ENCODE data around the gene ZNF326.

DNA sequence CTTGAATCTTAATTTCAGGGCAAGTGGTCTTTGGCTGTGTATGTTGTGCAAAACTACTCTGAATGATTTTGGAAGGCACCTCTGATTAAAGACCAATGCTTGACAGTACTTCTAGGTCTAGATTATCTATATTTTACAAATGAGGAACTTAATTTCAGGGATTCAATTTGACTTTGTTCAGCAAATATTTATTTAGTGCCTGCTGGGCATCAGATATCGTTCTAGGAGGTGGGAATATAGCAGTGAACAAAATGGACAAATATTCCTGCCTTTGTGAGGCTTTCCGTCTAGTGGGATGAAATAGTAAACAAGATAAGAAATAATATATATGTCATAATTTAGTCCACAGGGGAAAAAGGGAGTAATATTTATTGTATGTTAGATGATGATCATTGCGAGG is 4.7 kb downstream of the ZNF326 start:
- TF ChIP-seq EP300 (IDR thresholded peaks at IDR 0.05; ENCODE audit: borderline replicate concordance in 1 of 2, low read depth in 2 of 2, low read length in 2 of 2) = no peak
- no peak for TF ChIP-seq MAFK (IDR thresholded peaks at IDR 0.05; ENCODE audit: low read depth, low read length)
- TF ChIP-seq, protein P1, sequence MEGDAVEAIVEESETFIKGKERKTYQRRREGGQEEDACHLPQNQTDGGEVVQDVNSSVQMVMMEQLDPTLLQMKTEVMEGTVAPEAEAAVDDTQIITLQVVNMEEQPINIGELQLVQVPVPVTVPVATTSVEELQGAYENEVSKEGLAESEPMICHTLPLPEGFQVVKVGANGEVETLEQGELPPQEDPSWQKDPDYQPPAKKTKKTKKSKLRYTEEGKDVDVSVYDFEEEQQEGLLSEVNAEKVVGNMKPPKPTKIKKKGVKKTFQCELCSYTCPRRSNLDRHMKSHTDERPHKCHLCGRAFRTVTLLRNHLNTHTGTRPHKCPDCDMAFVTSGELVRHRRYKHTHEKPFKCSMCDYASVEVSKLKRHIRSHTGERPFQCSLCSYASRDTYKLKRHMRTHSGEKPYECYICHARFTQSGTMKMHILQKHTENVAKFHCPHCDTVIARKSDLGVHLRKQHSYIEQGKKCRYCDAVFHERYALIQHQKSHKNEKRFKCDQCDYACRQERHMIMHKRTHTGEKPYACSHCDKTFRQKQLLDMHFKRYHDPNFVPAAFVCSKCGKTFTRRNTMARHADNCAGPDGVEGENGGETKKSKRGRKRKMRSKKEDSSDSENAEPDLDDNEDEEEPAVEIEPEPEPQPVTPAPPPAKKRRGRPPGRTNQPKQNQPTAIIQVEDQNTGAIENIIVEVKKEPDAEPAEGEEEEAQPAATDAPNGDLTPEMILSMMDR (IDR thresholded peaks at IDR 0.05; ENCODE audit: control extremely low read depth in 1 of 3, insufficient read depth in 1 of 3, low read depth in 1 of 3, low read length in 3 of 3) = no peak

Measured in H1 (cell line).